GM19351 (cell line): ENCODE results near the gene NEUROD1.
"Not testable (repeated sequence)": the region's sequence is repeated elsewhere in the genome, so short reads cannot be mapped to it uniquely, and the experiment has no call there.

Experiments
- ATAC-seq: cut with Tn5 transposase; IDR thresholded peaks from one replicate; pipeline ENCODE4 v1.9.1; 2021; ENCODE audit warnings: mild to moderate bottlenecking, moderate library complexity; ENCODE audit not compliant: unreplicated experiment

NEUROD1 gene

DNA sequence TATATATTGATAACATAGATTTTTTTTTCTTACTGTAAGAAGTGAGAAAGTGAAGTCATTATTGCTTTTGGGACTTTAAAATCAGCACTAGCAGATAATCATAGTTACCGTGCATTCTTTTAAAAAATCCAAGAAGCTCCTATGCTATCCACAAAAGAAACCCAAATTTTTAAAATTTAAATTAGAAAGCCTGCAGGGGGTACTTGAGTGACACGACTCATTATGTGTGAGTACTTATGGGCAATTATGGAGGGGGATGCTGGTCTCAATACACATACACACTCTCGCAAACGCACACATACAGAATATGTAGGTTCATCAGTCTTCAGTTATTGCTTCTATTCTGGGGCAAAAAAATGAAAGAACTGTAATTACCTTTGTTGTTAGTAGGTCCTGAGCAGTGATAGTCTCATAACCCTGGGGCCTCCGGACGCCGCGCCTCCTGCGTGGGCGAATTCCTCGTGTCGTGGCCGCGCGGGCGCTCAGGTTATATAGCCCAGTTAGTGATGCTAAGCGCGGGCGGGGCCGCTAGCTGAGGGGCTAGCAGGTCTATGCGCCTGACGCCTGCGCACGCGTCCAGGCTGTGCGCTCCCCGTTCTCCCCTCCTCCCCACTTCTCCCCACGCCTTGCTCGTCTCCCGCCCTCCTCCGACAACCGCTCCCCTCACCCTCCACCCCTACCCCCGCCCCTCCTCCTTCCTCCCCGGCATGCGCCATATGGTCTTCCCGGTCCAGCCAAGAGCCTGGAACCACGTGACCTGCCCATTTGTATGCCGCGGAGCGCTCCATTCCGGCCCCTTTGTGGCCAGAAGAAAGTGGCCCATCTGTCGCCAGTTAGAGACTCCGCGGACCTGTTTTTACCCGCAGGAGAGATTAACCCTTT is at the start of gene NEUROD1:
TSS of gene NEUROD1 (minus strand) at position 463 of the 882 bp plus-strand sequence. CDS start 1,657 bp downstream, outside the sequence.
- peak; percentile 45 for ATAC-seq

DNA sequence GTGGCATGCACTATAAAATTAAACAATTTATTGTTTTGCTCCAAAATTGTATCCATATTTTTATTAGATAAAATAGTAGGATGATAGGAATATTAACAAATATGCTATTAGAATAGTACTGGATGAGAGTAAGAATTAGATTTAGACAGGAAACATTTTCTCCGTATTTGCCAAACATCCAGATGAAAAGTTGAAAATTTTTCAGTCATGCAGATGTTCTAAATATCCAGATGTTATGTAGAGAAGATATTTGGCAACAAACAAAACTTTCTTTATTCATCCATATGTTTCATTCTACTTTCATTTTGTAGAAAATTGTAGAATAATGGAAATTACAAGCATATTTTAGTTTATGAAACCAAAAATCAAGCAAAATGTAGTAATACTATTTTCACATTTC is 45.2 kb upstream of the NEUROD1 start:
- no peak for ATAC-seq

GRCh38 chr2:181724662-181725061 is 44.3 kb upstream of the NEUROD1 start:
- no peak for ATAC-seq

- ATAC-seq: no peak
Measured at GRCh38 chr2:181723731-181724130, 43.4 kb upstream of the NEUROD1 start.

DNA sequence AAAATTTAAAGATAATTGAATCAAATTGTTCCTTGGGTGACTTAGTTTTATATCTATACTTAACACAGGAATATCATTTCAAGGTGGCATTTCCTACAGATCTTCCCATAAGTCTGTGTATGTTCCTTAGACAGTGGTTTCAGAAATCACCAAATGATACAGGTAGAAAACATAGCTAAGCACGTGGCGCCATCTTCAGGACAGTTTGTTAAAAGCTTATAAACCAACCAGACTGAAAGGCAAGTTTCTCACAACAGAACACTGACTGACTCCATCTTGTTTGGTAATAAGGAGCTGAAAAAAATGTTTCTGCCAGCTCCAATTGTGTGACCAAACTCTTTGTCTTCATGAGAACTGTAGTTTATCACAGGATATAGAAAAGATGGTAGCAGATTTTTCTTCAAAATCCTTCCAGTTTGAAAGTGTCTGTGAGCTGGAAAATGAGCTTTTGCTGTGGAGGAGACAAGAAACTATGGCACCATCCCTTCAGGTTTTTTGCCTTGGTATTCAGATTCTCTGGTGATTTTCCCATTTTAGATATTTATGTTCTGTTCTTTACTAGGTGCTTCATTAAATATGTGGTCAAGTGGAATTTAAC is 34.8 kb upstream of the NEUROD1 start:
- peak; percentile 96 for ATAC-seq

DNA sequence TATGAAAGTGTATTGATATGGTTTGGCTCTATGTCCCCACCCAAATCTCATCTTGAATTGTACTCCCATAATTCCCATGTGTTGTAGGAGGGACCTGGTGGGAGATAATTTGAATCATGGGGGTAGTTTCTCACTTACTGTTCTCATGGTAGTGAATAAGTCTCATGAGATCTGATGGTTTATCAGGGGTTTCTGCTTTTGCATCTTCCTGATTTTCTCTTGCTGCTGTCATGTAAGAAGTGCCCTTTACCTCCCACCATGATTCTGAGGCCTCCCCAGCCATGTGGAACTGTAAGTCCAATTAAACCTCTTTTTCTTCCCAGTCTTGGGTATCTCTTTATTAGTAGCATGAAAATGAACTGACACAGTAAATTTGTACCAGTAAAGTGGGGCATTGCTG is 30.7 kb upstream of the NEUROD1 start:
- not testable (repeated sequence) for ATAC-seq

GRCh38 chr2:181702519-181702918 is 22.2 kb upstream of the NEUROD1 start:
- ATAC-seq: not testable (repeated sequence)

DNA sequence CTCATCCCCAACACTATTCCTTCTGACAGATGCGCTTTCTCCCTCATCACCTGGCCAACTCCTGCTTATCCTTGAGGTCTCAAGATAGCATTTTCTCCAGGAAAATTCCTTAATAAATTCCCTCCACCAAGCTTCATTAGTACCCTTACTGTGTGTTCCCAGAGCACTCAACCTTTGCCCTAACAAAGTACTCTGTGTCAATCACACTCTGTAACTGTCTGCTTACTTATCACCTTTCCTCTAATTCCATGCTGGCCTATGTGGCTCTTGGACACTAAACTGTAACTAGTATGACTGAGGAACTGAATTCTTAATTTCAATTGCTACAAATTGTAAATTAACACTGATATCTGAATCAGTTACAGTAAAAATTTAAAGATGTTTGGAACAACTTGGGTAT is 17.9 kb upstream of the NEUROD1 start:
- no peak for ATAC-seq

- ATAC-seq: peak; percentile 86
Measured at GRCh38 chr2:181697571-181697970, 17.3 kb upstream of the NEUROD1 start.

DNA sequence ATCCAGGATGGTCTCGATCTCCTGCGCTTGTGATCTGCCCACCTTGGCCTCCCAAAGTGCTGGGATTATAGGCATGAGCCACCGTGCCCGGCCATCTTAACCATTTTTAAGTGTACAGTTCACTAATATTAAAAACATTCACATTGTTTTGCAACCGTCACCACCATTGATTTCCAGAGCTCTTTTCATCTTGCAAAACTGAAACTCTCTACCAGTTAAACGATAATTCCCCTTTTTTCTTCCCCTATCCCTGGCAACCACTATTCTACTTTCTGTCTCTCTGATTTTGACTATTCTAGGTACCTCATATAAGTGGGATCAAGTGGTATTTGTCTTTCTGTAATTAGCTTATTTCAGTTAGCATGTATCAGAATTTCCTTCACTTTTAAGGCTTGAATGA is 16.8 kb upstream of the NEUROD1 start:
- ATAC-seq: no peak

DNA sequence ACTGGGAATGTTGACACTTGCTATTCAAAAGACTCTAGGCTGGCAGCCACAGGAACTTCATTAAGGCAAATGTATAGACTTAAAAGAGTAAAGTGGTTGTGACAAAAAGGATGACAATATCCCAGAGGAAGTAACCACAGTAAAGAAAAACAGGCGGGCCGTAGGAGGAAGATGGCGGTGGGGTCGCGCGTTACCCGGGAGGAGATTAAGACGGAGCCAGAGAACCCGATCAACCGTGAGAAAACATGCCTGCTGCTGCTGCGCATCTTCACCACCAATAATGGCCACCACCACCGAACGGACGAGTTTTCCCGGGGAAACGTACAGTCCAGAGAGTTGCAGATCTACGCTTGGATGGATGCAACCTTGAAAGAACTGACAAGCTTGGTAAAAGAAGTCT is 14.0 kb upstream of the NEUROD1 start:
- no peak for ATAC-seq

GRCh38 chr2:181690860-181691259 is 10.5 kb upstream of the NEUROD1 start:
- no peak for ATAC-seq

GRCh38 chr2:181686576-181687185 is 6.4 kb upstream of the NEUROD1 start:
- ATAC-seq: no peak

DNA sequence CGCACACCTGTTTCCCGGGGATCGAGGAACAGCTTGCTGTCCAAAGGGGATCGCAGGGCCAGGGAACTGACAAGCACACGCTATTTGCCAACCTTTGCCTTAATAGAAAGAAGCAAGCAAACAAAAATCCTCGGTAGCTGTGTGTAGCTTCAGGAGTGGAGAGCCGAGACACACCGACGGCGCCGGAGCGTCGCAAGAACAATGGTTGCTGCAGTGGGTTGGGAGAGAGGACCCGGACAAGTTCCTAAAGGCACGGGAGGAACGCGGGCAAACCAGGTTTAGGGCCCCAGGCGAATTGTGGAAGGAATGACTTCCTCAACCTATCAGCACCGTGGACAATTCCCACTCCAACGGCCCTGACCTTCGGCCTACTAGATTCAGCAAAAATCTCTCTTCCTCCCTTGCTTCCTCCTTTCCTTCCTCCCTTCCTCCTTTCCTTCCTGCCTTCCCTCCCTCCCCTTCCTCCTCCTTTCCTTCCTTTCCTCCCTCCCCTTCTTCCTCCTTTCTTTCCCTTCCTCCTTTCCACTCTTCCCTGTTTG is 4.9 kb upstream of the NEUROD1 start:
- no peak for ATAC-seq

DNA sequence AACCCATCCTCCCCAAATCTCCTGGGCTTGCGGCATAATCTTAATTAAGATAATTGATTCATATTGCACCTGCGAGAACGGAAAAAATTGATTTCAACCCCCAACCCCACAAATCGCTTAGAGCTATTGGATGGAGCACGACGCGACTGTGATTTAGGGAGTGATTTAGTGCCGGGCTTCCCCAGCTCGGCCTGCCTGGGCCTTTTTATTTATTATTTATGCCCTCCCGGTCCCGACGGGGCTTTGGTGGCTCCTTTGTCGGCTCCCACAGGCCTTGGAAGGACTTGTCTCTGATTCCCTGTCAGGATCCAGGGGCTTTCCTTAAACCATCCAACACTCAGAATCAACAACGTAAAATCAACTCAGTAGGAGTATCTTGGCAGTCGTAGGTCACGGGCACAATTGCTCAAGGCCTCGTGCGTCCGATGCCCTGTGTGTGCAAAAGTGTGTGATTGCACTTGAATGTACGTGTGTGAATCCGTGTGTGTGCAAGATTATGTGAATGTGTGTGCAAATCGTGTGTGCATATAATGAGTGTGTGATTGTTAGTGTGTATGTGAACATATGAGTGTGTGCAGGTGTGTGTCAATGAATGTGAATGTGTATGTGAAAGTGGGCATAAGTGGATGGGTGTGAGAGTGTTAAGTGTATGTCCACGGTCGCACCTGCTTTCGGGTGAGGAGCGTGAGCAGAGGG is 4.3 kb upstream of the NEUROD1 start:
- no peak for ATAC-seq

- no peak for ATAC-seq
Measured at GRCh38 chr2:181683518-181684453, 3.5 kb upstream of the NEUROD1 start.

DNA sequence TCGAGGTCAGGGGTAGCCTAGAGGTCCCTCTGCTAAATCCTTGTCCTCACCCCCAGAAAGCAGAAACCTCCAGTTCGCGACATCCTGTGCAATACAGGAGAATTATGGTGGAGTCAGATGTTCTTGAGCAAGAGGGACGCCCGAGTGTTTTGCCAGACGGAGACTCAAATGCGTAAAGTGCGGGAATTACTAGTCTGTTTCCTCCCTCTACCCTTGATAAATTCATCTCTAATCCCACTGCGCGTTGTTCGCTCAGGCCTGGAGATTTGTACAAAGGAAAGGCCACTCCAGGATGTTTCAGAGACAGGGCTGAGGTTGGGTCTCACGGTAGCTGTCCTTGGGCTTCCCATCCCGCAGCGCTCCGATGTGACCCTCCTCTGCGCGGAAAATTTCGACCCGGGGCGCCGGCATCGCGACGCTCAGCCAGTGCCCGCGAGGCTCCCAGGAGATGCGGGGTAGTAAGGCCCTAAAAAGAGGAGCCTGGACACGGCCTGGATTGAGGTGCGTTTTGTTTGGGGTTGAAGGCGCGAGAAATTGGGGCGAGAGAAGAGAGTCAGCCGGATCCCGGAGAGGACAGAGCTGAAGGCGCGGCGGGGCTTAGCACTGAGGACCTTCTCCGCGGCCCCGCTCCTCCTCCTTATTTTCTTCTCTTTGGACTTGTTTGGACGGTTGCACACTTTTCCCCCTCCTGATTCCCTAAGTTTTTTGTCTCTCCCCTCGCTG is 2.6 kb upstream of the NEUROD1 start:
- no peak for ATAC-seq

DNA sequence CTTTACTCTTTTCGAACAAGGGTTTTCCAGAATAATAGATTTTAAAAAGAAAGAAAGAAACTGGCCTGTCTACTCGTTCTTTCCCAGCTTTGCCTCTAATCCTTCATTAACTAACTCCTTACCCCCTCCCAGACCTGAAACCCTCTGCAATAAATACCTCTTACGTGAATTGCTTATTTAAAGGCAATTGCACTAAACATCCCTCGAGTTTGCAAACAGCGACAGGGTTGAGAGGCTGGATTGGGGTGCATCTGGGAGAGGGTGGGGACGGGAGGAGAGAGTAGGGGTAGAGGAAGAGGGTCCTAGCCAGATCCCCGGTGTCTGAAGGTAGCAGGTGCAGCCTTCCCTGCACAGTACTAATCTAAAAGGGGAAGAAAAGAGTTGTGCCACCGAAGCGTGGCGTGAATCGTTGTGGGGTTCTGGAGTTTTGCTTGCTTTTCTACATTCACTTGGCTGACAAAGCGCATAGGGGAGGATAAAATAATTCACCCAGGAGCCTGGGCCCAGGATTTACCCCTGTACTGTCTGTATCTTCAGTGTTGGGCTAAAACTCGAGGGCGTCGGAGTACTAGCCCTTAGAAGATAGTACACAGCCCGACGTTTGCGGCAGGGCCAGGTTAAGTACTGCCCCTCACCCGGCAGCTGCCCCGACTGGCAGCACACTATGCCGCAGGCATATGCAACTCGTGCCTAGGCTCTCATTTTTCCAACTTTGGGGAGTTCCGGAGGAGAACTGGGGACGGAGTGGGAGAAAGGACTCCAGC is 1.9 kb upstream of the NEUROD1 start:
- ATAC-seq: no peak
